Measurements from ENCODE around the gene RASGRP4. TPM values are rescaled to one million over a fixed set of nuclear protein-coding genes. Genes with fewer than 3 reads are reported as not detected.

RASGRP4 gene
- polyA plus RNA-seq, 1 donor (not counting 4 experiments of a cell fraction or from before 2014, with no cell fraction given): not detected

- H3K36me3 ChIP-seq (ENCODE audit: control insufficient read depth in 2 of 2, extremely low read depth in 1 of 2, insufficient read depth in 2 of 2, low read length in 2 of 2): no peaks in the 10 kb centered on the region
- DNase-seq (ENCODE audit: low read depth, low spot score) (no peak), FAIRE-seq (no peak)
- H3K9ac ChIP-seq (ENCODE audit: control insufficient read depth, extremely low read depth, insufficient read depth, low read length): no peak overlapping the region
- H3K4me2 ChIP-seq (ENCODE audit: control insufficient read depth, extremely low read depth, insufficient read depth, low read depth, low read length): no peak overlapping the region
- no peaks in the 10 kb centered on the region for H3K9me1 ChIP-seq (ENCODE audit: control insufficient read depth, extremely low read depth, insufficient read depth, low read length)
- H3K4me3 ChIP-seq (ENCODE audit: control insufficient read depth in 2 of 3, extremely low read depth in 1 of 3, insufficient read depth in 2 of 3, low read depth in 1 of 3, low read length in 3 of 3): no peak overlapping the region
- dilution Hi-C loops (cut with MboI; ENCODE audit: extremely low pct_ligation_motif_present, low sequenced_read_pairs): no loop called here
- no peak overlapping the region for H2AFZ ChIP-seq (ENCODE audit: control insufficient read depth, low read length)
- H3K27me3 ChIP-seq (ENCODE audit: control insufficient read depth, extremely low read depth, insufficient read depth, low read length): peaks cover 5% of the 10 kb centered on the region
- no peaks in the 10 kb centered on the region for H3K9me3 ChIP-seq (ENCODE audit: control insufficient read depth, low read depth, low read length)
- H3K4me1 ChIP-seq (ENCODE audit: control insufficient read depth, extremely low read depth, insufficient read depth, low read length): no peaks in the 10 kb centered on the region
- H4K20me1 ChIP-seq (ENCODE audit: control insufficient read depth, extremely low read depth, insufficient read depth, low read length): no peaks in the 10 kb centered on the region
- no peaks in the 10 kb centered on the region for H3K79me2 ChIP-seq (ENCODE audit: control insufficient read depth, insufficient read depth, low read length)
- TF ChIP-seq, protein P1, sequence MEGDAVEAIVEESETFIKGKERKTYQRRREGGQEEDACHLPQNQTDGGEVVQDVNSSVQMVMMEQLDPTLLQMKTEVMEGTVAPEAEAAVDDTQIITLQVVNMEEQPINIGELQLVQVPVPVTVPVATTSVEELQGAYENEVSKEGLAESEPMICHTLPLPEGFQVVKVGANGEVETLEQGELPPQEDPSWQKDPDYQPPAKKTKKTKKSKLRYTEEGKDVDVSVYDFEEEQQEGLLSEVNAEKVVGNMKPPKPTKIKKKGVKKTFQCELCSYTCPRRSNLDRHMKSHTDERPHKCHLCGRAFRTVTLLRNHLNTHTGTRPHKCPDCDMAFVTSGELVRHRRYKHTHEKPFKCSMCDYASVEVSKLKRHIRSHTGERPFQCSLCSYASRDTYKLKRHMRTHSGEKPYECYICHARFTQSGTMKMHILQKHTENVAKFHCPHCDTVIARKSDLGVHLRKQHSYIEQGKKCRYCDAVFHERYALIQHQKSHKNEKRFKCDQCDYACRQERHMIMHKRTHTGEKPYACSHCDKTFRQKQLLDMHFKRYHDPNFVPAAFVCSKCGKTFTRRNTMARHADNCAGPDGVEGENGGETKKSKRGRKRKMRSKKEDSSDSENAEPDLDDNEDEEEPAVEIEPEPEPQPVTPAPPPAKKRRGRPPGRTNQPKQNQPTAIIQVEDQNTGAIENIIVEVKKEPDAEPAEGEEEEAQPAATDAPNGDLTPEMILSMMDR (optimal IDR thresholded peaks at IDR 0.05 in 1 of 3, IDR thresholded peaks at IDR 0.05 in 1 of 3, conservative IDR thresholded peaks at IDR 0.05 in 1 of 3; ENCODE audit: extremely low read depth in 1 of 3, insufficient read depth in 2 of 3, low read length in 3 of 3): no peak
- no peak for TF ChIP-seq EZH2 (IDR thresholded peaks at IDR 0.05; ENCODE audit: low read length)
- no peak overlapping the region for H3K27ac ChIP-seq (ENCODE audit: control insufficient read depth, insufficient read depth, low read length)
Observed at GRCh38 chr19:38425222-38425809, 703 bp downstream of the RASGRP4 start.

GRCh38 chr19:38424272-38424671, 1.7 kb downstream of the RASGRP4 start:
- Histone ChIP-seq H3K4me2 (ENCODE audit: control insufficient read depth, extremely low read depth, insufficient read depth, low read depth, low read length) (no peak overlapping the region), H3K79me2 (ENCODE audit: control insufficient read depth, insufficient read depth, low read length) (no peaks in the 10 kb centered on the region), H3K27ac (ENCODE audit: control insufficient read depth, insufficient read depth, low read length) (no peak overlapping the region), H3K9ac (ENCODE audit: control insufficient read depth, extremely low read depth, insufficient read depth, low read length) (no peak overlapping the region), H3K4me1 (ENCODE audit: control insufficient read depth, extremely low read depth, insufficient read depth, low read length) (no peaks in the 10 kb centered on the region), H3K27me3 (ENCODE audit: control insufficient read depth, extremely low read depth, insufficient read depth, low read length) (peaks cover 5% of the 10 kb centered on the region), H4K20me1 (ENCODE audit: control insufficient read depth, extremely low read depth, insufficient read depth, low read length) (no peaks in the 10 kb centered on the region), H3K36me3 (ENCODE audit: control insufficient read depth in 2 of 2, extremely low read depth in 1 of 2, insufficient read depth in 2 of 2, low read length in 2 of 2) (no peaks in the 10 kb centered on the region), H3K9me3 (ENCODE audit: control insufficient read depth, low read depth, low read length) (no peaks in the 10 kb centered on the region), H3K4me3 (ENCODE audit: control insufficient read depth in 2 of 3, extremely low read depth in 1 of 3, insufficient read depth in 2 of 3, low read depth in 1 of 3, low read length in 3 of 3) (no peak overlapping the region), H3K9me1 (ENCODE audit: control insufficient read depth, extremely low read depth, insufficient read depth, low read length) (no peaks in the 10 kb centered on the region), H2AFZ (ENCODE audit: control insufficient read depth, low read length) (no peak overlapping the region)
- dilution Hi-C loops (cut with MboI; ENCODE audit: extremely low pct_ligation_motif_present, low sequenced_read_pairs): no loop called here
- TF ChIP-seq EZH2 (IDR thresholded peaks at IDR 0.05; ENCODE audit: low read length): no peak
- TF ChIP-seq, protein P1 (optimal IDR thresholded peaks at IDR 0.05 in 1 of 3, IDR thresholded peaks at IDR 0.05 in 1 of 3, conservative IDR thresholded peaks at IDR 0.05 in 1 of 3; ENCODE audit: extremely low read depth in 1 of 3, insufficient read depth in 2 of 3, low read length in 3 of 3): no peak
- FAIRE-seq: no peak
- no peak for DNase-seq (ENCODE audit: low read depth, low spot score)

Measured in keratinocyte (primary cell).